Urinary bladder (tissue), 4 donors: Measurements from ENCODE around the gene TNFRSF11A. TPM values are rescaled to one million over a fixed set of nuclear protein-coding genes. Genes with fewer than 3 reads are reported as not detected.

Experiments used
- DNase-seq: peaks from one replicate; pipeline ENCODE4 v3.0.0-alpha.2; 2015; ENCODE audit errors: extremely low spot score
- H3K27ac ChIP-seq: one replicate; pipeline ENCODE4 v1.5.1; 2013; ENCODE audit warnings: low read depth, mild to moderate bottlenecking, moderate library complexity
- H3K36me3 ChIP-seq: one replicate; pipeline ENCODE4 v1.6.1; 2013; ENCODE audit warnings: mild to moderate bottlenecking, moderate library complexity; ENCODE audit not compliant: insufficient read depth
- H3K4me1 ChIP-seq: one replicate; pipeline ENCODE4 v1.6.1; 2013; ENCODE audit warnings: mild to moderate bottlenecking, moderate library complexity; ENCODE audit not compliant: insufficient read depth
- H3K4me3 ChIP-seq: one replicate; pipeline ENCODE4 v1.5.1; 2013; ENCODE audit warnings: low read depth, low read length
- WGBS: extraction: QIAGEN DNeasy Blood & Tissue Kit; methylation state at CpG from one replicate; pipeline ENCODE4 v1.1.7; 2013; 5-methylcytosine and 5-hydroxymethylcytosine counted together
- polyA plus RNA-seq: library from polyadenylated mRNA; stranded (reverse); fragments of 200-250 nt; gene quantifications from one replicate; pipeline ENCODE4 v1.2.3, GENCODE V29; 2013
- total RNA-seq: library from RNA; depleted of rRNA; stranded (reverse); fragments of >200 nt; gene quantifications from one replicate; pipeline ENCODE4 v1.2.3, GENCODE V29; 2014
- donor health status: healthy with polysubstance abuse.
- donor health status: healthy.

The TNFRSF11A gene
- total RNA-seq (11.1 TPM), polyA plus RNA-seq (1.6 TPM)

DNA sequence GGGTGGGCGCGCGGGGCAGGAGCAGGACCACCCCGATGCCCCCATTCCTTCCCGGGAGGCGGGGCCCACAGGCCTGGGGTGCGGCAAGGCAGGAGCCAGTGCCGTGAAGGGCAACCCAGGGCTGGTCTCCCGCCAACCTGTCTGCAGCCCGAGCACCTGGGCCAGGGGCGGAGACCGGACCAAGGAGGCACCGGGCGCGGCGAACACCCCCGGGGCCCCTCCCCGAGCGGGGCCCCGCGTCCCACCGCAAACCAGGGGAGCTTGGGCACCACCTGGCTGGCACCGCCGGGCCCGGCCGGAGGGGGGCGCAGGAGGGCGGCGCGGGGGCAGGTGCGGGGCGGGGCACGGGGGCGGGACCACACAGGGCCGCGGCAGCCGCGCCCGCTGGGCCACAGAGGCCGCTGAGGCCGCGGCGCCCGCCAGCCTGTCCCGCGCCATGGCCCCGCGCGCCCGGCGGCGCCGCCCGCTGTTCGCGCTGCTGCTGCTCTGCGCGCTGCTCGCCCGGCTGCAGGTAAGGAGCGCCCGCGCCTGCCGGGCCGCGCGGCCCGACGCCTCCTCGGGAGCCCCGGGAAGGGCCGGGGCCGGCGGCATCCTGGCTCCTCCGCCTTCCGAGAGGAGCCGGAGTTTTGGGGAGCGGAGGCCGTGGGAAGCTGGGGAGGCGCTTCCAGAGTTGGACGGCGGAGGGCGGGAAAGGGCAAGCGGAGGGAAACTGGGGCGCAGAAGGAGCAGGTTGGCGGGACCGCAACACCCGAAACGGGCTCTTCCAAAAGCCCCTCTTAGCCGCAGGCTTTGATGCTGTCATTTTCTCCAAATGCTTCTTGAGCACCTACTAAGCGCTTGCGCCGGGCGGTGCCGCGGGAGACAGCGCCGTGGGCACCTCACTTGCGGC is at the start of gene TNFRSF11A:
TSS of gene TNFRSF11A (plus strand) at position 394 of the 889 bp plus-strand sequence. CDS start at position 437, 43 bp downstream.
- WGBS, result 1% methylated on average over 97 of the region's 99 CpGs
- no peaks in the 10 kb centered on the region for H3K36me3 ChIP-seq
- no peaks in the 10 kb centered on the region for H3K4me1 ChIP-seq
- H3K4me3 ChIP-seq, result peak within 1 kb of the TSS; percentile 69
- H3K27ac ChIP-seq, result no peak within 1 kb of the TSS
- no peak for DNase-seq

DNA sequence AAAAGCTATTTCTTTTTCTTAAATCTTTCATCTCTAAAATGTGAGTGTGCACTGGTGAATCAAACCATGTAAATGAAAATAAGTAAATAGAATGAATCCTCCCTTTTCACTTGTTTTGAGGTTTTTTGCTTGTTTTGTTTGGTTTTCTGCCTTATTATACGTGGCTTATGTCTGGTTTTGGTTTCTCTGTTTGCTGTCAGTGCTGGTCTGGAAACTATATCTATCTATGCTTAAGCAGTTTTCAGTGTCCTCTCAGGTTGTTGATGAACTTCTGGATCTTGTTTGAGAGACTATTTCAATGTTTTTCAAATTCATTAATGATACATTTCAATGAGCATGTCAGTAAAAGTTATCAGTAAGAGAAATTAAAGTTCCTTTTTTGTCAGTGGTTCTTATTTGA is 48.1 kb upstream of the TNFRSF11A start:
- H3K4me3 ChIP-seq, result no peak overlapping the region

DNA sequence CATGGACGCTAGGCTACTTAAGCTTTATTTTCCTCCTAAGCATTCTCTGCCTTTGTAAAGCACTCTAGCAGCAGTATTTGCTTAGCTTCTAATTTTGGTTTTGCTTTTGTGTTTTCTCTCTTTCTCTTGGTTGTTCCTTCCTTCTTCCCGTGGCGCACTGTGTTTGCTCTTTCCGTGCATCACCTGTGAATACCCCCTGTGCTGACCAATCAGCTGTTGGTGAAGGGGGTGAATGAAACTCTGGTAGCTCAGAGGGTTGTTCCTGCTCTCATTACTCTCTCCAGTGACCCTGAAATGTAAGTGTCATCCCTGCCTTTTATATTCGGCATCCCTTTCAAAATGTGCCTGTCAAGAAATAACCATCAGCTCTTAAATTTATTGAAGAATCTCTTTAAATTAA is 45.5 kb upstream of the TNFRSF11A start:
- Histone ChIP-seq H3K4me1 (no peaks in the 10 kb centered on the region), H3K36me3 (peaks cover 1% of the 10 kb centered on the region), H3K4me3 (no peak overlapping the region), H3K27ac (no peak overlapping the region)
- DNase-seq, result no peak
- 63% methylated on average over 5 of the region's 5 CpGs for WGBS

More for the DNA sequence above, 48.1 kb upstream of the TNFRSF11A start:
- 86% methylated on average over 1 of the region's 1 CpG for WGBS
- Histone ChIP-seq H3K4me1 (peaks cover 1% of the 10 kb centered on the region), H3K36me3 (peaks cover 3% of the 10 kb centered on the region), H3K27ac (no peak overlapping the region)
- no peak for DNase-seq

DNA sequence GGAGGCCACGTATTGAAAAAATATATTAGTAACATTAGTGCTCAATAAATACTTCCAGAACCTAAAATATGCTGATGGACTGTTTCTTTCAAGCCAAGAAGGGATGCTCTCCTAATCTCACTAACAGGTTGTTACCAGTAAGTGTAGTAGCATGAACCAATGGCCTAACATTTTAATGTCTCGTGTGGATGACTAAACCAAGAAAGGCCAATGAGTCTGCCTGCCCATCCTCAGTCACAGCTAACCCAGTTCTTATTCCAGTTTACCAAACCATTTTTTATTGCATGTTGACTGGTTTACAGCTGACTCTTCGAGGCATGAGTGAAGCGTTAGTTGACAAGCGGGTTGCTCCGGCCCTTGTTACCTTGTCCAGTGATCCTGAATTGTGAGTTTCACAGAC is 45.1 kb upstream of the TNFRSF11A start:
- H3K4me3 ChIP-seq, result no peak overlapping the region
- no peaks in the 10 kb centered on the region for H3K4me1 ChIP-seq
- 87% methylated on average over 6 of the region's 6 CpGs for WGBS
- H3K36me3 ChIP-seq, result peaks cover 1% of the 10 kb centered on the region
- no peak overlapping the region for H3K27ac ChIP-seq
- DNase-seq, result no peak

DNA sequence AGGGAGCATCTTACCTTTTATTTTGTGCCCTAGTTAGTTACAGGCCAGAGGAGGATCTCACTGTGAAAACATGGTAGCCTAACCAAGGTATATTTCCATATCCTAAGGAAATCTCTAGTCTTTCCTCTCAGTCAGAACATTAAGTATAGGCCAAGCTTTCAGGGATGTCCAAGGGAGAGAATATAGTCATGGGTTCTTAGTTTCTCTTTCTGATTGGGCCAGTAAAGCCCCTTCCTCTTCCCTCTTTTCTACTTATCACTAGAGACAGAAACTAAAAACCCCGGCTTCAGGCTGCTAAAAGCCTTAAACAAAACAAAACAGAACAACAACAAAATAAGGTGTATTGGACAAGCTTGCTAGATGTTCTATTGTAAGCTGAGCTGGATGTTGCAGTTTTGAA is 44.3 kb upstream of the TNFRSF11A start:
- no peak for DNase-seq
- WGBS, result 77% methylated on average over 1 of the region's 1 CpG
- Histone ChIP-seq H3K27ac (no peak overlapping the region), H3K4me1 (no peaks in the 10 kb centered on the region), H3K4me3 (no peak overlapping the region), H3K36me3 (peaks cover 1% of the 10 kb centered on the region)

DNA sequence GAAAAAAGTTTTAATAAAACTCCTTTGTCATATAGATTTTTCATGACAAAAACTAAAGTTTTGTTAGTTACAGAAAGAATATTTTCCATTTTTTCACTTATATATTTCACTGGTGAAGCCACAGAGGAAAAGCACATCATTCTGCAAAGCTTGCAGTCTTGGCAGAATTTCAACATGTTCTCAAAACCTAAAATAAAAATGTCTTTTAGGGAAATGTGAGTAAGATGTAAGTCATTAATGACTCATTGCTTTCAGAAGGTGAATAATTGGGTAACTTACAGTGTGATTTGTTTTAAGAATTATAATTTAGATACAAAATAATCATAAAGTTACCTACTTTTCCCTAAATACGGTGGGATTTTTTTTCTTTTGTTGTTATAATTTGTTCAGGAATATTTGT is 43.4 kb upstream of the TNFRSF11A start:
- H3K4me1 ChIP-seq, result no peaks in the 10 kb centered on the region
- peaks cover 1% of the 10 kb centered on the region for H3K36me3 ChIP-seq
- H3K27ac ChIP-seq, result no peak overlapping the region
- 63% methylated on average over 1 of the region's 1 CpG for WGBS
- no peak for DNase-seq
- no peak overlapping the region for H3K4me3 ChIP-seq

DNA sequence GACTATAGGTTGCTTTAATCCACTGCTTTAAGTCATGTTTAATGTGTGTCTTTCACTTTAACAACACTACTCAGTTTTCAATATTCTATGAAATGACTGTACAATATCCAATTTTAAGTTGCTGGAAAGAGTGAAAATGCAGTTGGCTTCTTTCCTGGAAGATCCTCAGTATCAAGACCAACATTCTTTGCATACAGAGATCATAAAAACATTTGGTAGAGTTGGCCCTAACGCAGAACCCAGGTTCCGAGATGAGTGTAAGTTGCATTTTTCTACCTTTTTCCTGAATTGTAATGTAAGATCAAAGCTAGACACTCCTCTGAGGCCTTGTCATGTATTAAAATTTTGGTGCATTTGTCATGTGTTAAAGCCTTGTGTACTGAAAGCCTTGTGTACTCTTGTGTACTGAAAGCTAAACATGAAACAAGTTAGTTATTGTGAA is 42.9 kb upstream of the TNFRSF11A start:
- no peak for DNase-seq
- Histone ChIP-seq H3K36me3 (peaks cover 1% of the 10 kb centered on the region), H3K4me3 (no peak overlapping the region), H3K4me1 (no peaks in the 10 kb centered on the region), H3K27ac (no peak overlapping the region)
- 28% methylated on average over 2 of the region's 2 CpGs for WGBS

DNA sequence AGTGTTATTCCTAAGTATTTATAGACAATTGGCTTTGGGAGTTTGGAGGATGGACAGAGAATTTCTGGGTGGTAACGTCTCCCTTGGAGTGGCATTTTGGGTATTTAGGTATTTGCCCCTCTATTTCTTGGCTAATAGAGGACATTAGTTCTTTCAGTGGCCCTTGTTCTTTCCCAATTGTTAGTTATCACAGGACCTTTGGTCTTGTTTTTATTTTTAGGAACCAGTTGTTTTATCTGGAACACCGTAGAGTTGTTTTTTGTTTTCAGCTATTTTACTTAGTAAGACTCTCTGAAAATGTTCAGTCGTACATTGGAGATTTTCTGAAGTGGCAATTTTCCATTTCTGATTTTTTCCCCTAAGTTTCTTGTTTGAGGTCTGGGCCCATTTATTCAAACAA is 40.5 kb upstream of the TNFRSF11A start:
- Histone ChIP-seq H3K4me3 (no peak overlapping the region), H3K27ac (no peak overlapping the region), H3K4me1 (no peaks in the 10 kb centered on the region), H3K36me3 (peaks cover 1% of the 10 kb centered on the region)
- 95% methylated on average over 3 of the region's 3 CpGs for WGBS
- no peak for DNase-seq

DNA sequence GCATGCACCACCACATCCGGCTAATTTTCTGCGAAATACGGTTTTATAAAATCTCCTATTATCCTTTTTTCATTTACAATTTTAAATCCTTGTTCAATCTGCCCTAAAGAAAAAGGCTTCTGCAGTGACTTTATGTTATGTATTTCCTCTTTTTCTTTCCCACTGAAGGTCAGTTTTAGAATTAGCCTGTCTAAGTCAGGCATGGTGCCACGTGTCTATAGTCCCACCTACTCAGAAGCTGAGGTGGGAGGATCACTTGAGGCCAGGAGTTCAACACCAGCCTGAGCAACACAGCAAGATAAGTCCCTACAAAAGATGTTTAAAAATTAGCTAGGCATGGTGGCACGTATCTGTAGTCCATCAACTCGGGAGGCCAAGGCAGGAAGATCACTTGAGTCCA is 39.8 kb upstream of the TNFRSF11A start:
- H3K4me1 ChIP-seq, result no peaks in the 10 kb centered on the region
- H3K4me3 ChIP-seq, result no peak overlapping the region
- no peak overlapping the region for H3K27ac ChIP-seq
- WGBS, result 97% methylated on average over 6 of the region's 6 CpGs
- DNase-seq, result no peak
- no peaks in the 10 kb centered on the region for H3K36me3 ChIP-seq

DNA sequence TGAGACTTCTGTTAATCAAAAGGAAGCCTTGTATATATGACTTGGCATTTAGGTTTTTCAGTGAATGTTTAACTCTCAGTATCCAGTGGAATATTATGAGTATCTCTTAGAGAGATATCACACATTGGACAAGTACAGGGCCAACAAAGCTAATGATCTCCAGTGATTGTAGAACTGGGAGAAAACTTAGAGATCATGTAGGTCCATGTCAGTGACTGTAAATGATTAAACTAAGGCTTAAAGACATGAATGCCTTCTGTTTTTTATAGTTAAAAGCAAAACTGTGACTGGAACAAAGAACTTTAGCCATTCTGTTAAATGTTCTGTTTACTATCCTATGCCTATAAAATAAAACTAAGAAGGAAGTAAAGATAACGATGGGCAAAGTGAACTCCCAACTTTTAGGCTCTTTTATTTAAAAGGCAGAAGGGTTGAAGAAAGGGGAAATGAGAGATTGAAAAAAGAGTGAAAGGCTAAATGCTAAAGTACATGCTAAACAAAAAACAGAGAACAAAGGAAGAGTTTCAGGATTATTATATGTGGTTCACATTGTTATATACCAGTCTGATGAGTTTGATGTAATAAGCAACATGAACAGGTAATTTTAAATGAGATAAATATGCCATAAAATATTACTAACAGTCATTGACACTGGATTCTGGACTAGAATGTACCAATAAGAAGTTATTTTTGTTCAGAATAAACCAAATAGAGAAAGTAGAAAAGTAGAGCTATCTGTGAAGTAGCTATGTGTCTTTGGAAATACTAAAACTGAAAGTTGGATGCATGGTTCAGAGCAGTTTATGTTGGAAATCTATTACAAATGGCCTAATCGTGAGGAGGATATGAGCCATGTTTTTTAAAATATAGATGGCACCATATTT is 37.1 kb upstream of the TNFRSF11A start:
- WGBS, result 71% methylated on average over 2 of the region's 2 CpGs
- DNase-seq, result no peak
- no peaks in the 10 kb centered on the region for H3K36me3 ChIP-seq
- H3K4me1 ChIP-seq, result no peaks in the 10 kb centered on the region
- H3K4me3 ChIP-seq, result no peak overlapping the region
- H3K27ac ChIP-seq, result no peak overlapping the region

DNA sequence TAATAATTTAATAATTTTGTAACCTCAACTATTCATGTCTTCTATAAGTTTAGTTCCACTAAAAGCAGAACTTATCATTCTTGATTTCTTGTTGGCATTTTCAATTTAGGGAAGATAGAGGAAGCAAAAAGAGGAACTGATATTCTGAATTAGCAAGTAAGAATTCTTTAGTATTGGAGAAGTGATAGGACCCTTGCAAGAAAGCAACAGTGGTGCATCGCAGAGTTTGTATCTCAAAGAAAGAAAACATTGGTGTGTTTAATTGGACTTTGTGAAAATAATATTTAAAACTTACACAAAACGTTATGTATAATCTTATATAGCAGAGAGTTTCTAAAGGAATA is 36.5 kb upstream of the TNFRSF11A start:
- 88% methylated on average over 2 of the region's 2 CpGs for WGBS
- Histone ChIP-seq H3K27ac (no peak overlapping the region), H3K4me3 (no peak overlapping the region), H3K4me1 (no peaks in the 10 kb centered on the region), H3K36me3 (no peaks in the 10 kb centered on the region)
- no peak for DNase-seq

DNA sequence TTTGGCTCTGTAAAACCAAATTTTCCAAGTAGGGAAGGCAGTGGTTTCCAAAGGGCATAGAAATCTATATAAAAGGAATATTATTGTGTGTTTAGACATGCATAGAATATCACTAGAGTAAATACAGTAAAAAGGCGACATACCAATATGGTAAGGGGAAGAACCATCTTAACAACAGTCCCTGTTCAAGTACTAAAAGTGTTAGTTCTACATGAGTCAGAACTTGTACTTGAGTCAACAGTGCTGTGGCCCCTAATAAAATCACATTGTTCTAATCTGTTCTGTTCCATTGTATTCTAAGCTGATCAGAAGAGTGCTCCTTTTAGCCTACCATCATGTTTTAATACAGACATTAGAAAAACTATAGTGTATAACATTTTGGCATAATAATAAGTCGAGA is 36.1 kb upstream of the TNFRSF11A start:
- Histone ChIP-seq H3K36me3 (no peaks in the 10 kb centered on the region), H3K4me1 (no peaks in the 10 kb centered on the region), H3K4me3 (no peak overlapping the region), H3K27ac (no peak overlapping the region)
- DNase-seq, result no peak
- 94% methylated on average over 2 of the region's 2 CpGs for WGBS

DNA sequence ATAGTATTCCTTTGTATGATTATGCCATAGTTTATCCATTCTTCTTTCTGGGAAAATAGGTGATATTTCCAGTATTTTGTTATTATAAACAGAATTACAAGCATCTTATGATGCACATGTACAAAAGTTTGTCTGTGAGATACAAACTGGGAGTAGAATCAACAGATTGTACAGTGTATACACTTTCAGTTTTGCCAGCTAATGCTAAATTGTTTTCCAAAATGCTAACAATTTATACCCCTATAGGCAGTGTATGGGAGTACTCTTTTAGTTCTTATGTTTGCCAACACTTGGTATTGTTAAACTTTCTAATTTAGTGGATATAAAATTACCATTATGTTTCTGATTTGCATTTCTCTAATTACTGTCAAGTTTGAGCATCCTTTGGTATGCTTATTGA is 31.0 kb upstream of the TNFRSF11A start:
- Histone ChIP-seq H3K4me1 (no peaks in the 10 kb centered on the region), H3K4me3 (no peak overlapping the region), H3K27ac (no peak overlapping the region), H3K36me3 (no peaks in the 10 kb centered on the region)
- DNase-seq, result no peak
